GM21737 (cell line): ENCODE measurements around the gene RBM20.

Source experiments
- ATAC-seq: cut with Tn5 transposase; IDR thresholded peaks from one replicate; pipeline ENCODE4 v1.9.1; 2021; ENCODE audit warnings: mild to moderate bottlenecking, moderate library complexity; ENCODE audit not compliant: unreplicated experiment

Gene RBM20

GRCh38 chr10:110827410-110827809, 183.3 kb downstream of the RBM20 start:
- ATAC-seq: no peak

GRCh38 chr10:110827875-110828274, 183.7 kb downstream of the RBM20 start:
- no peak for ATAC-seq

GRCh38 chr10:110828525-110828924, 184.4 kb downstream of the RBM20 start:
- no peak for ATAC-seq

GRCh38 chr10:110829721-110830410, 185.7 kb downstream of the RBM20 start:
- ATAC-seq: no peak

- no peak for ATAC-seq
Measured at GRCh38 chr10:110833234-110833940, 189.3 kb downstream of the RBM20 start.

- no peak for ATAC-seq
Measured at GRCh38 chr10:110833941-110834628, 189.9 kb downstream of the RBM20 start.

GRCh38 chr10:110834629-110835301, 190.6 kb downstream of the RBM20 start:
- no peak for ATAC-seq

GRCh38 chr10:110835841-110836240, 191.7 kb downstream of the RBM20 start:
- no peak for ATAC-seq

GRCh38 chr10:110836706-110837105, 192.6 kb downstream of the RBM20 start:
- ATAC-seq: no peak

GRCh38 chr10:110837418-110838171, 193.5 kb downstream of the RBM20 start:
- ATAC-seq: no peak

- ATAC-seq: no peak
Measured at GRCh38 chr10:110840225-110840922, 196.2 kb downstream of the RBM20 start.

GRCh38 chr10:110840923-110841428, 196.8 kb downstream of the RBM20 start:
- ATAC-seq: no peak

GRCh38 chr10:110841767-110842267, 197.7 kb downstream of the RBM20 start:
- peak; percentile 57 for ATAC-seq

GRCh38 chr10:110842326-110842904, 198.3 kb downstream of the RBM20 start:
- ATAC-seq: no peak

- ATAC-seq: peak; percentile 68
Measured at GRCh38 chr10:110843031-110843430, 198.9 kb downstream of the RBM20 start.

- no peak for ATAC-seq
Measured at GRCh38 chr10:110843796-110844616, 199.9 kb downstream of the RBM20 start.

GRCh38 chr10:110844617-110844881, 200.4 kb downstream of the RBM20 start:
- no peak for ATAC-seq

- ATAC-seq: no peak
Measured at GRCh38 chr10:110845192-110845755, 201.1 kb downstream of the RBM20 start.
